ENCODE measurements around the gene CYP19A1.

- TF ChIP-seq CTCF (IDR thresholded peaks at IDR 0.05; ENCODE audit: insufficient read depth, low read length): no peak
- TF ChIP-seq GABPA (IDR thresholded peaks at IDR 0.05; ENCODE audit: low read depth): no peak
- no peak for TF ChIP-seq POLR2AphosphoS5 (IDR thresholded peaks at IDR 0.05; ENCODE audit: low read depth)
- TF ChIP-seq REST (IDR thresholded peaks at IDR 0.05; ENCODE audit: insufficient replicate concordance, low read depth): no peak
- no peak for TF ChIP-seq SPI1 (IDR thresholded peaks at IDR 0.05; ENCODE audit: borderline replicate concordance, low read depth)
Measured at GRCh38 chr15:51333571-51333970, 4.8 kb downstream of the CYP19A1 start.

All from HL-60 (cell line).